NCI-H146 treated with DMSO at 0.1 percent for 48 hours (cell line): Measurements from ENCODE around the gene SLC25A1.
"Not testable (repeated sequence)": the region's sequence is repeated elsewhere in the genome, so short reads cannot be mapped to it uniquely, and the experiment has no call there.

Source experiments
- DNase-seq: peaks from one replicate; lab custom pipeline; 2025; ENCODE audit not compliant: unreplicated experiment; lab: John Stamatoyannopoulos, UW

Gene SLC25A1

GRCh38 chr22:19168088-19168890 lies 10.2 kb downstream of the SLC25A1 start:
- peak; percentile 78 for DNase-seq

GRCh38 chr22:19167106-19167869 lies 11.2 kb downstream of the SLC25A1 start:
- DNase-seq, result no peak

- DNase-seq, result no peak
Observed at GRCh38 chr22:19166421-19166820, 12.1 kb downstream of the SLC25A1 start.

- no peak for DNase-seq
Observed at GRCh38 chr22:19164425-19164824, 14.1 kb downstream of the SLC25A1 start.

GRCh38 chr22:19158649-19159048 lies 19.9 kb downstream of the SLC25A1 start:
- not testable (repeated sequence) for DNase-seq

- DNase-seq, result not testable (repeated sequence)
Observed at GRCh38 chr22:19156109-19156508, 22.4 kb downstream of the SLC25A1 start.

- no peak for DNase-seq
Observed at GRCh38 chr22:19152942-19153883, 25.3 kb downstream of the SLC25A1 start.

GRCh38 chr22:19151329-19152191 lies 27.0 kb downstream of the SLC25A1 start:
- no peak for DNase-seq

GRCh38 chr22:19150482-19151328 lies 27.8 kb downstream of the SLC25A1 start:
- DNase-seq, result no peak

GRCh38 chr22:19149991-19150390 lies 28.5 kb downstream of the SLC25A1 start, which contains the start of gene GSC2:
Gene GSC2 (minus strand): TSS chr22:19150292. CDS start chr22:19150283, 9 bp downstream.
- no peak for DNase-seq

- DNase-seq, result no peak
Observed at GRCh38 chr22:19149047-19149883, 29.3 kb downstream of the SLC25A1 start.

- DNase-seq, result no peak
Observed at GRCh38 chr22:19148417-19149046, 30.0 kb downstream of the SLC25A1 start.

GRCh38 chr22:19147195-19147780 lies 31.2 kb downstream of the SLC25A1 start:
- no peak for DNase-seq

- no peak for DNase-seq
Observed at GRCh38 chr22:19146215-19146968, 32.1 kb downstream of the SLC25A1 start.

- DNase-seq, result no peak
Observed at GRCh38 chr22:19143967-19144400, 34.6 kb downstream of the SLC25A1 start.

- no peak for DNase-seq
Observed at GRCh38 chr22:19143212-19143611, 35.3 kb downstream of the SLC25A1 start.

- no peak for DNase-seq
Observed at GRCh38 chr22:19142394-19142793, 36.1 kb downstream of the SLC25A1 start.
